ENCODE results near the gene RNASE9.

DNA sequence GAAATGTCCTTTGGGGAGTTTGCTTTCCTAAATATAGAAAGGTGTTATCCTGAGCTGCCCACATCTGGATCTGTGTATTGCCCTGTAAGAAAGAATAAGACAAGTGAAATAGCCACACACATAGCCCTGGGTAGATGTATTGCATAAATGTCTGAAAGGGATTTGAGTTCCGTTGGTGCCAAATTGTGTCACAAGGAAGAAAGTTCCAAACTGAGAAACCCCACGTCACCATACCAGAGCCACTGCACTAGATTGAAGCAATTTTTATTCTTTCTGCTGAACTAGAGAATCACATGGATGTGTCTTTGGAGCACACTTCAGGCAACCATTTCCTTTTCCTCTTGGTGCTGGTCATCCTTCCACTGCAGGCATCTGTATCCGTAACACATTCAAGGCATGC lies 5.0 kb downstream of the RNASE9 start:
- TF ChIP-seq, protein P1, sequence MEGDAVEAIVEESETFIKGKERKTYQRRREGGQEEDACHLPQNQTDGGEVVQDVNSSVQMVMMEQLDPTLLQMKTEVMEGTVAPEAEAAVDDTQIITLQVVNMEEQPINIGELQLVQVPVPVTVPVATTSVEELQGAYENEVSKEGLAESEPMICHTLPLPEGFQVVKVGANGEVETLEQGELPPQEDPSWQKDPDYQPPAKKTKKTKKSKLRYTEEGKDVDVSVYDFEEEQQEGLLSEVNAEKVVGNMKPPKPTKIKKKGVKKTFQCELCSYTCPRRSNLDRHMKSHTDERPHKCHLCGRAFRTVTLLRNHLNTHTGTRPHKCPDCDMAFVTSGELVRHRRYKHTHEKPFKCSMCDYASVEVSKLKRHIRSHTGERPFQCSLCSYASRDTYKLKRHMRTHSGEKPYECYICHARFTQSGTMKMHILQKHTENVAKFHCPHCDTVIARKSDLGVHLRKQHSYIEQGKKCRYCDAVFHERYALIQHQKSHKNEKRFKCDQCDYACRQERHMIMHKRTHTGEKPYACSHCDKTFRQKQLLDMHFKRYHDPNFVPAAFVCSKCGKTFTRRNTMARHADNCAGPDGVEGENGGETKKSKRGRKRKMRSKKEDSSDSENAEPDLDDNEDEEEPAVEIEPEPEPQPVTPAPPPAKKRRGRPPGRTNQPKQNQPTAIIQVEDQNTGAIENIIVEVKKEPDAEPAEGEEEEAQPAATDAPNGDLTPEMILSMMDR (IDR thresholded peaks at IDR 0.05): no peak
- no peak for TF ChIP-seq EZH2 (IDR thresholded peaks at IDR 0.05; ENCODE audit: borderline replicate concordance, insufficient read depth, low read depth, low read length, poor library complexity, severe bottlenecking)
